HG03571 (cell line): ENCODE results near the gene SMS.

ENCODE experiments used
- ATAC-seq: cut with Tn5 transposase; IDR thresholded peaks from one replicate; pipeline ENCODE4 v1.9.1; 2021; ENCODE audit not compliant: unreplicated experiment

Gene SMS

GRCh38 chrX:22037225-22037624, 96.7 kb downstream of the SMS start:
- no peak for ATAC-seq

GRCh38 chrX:22037911-22038537, 97.5 kb downstream of the SMS start:
- no peak for ATAC-seq

DNA sequence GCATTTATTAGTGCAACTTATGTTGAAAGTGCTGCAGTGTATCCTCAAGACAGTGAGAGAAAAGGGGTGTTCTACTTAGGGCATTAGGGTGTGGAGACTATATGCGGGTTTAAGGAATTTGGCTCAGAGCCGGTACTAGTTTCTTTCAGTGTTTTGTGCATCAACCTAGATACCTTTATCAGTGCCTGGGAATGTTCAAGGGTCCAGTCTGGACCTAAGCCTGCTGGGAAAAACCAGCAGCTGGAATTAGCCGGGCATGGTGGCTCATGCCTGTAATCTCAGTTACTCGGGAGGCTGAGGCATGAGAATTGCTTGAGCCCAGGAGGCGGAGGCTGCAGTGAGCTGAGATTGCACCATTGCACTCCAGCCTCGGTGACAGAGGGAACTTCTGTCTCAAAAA, 99.0 kb downstream of the SMS start:
- no peak for ATAC-seq

DNA sequence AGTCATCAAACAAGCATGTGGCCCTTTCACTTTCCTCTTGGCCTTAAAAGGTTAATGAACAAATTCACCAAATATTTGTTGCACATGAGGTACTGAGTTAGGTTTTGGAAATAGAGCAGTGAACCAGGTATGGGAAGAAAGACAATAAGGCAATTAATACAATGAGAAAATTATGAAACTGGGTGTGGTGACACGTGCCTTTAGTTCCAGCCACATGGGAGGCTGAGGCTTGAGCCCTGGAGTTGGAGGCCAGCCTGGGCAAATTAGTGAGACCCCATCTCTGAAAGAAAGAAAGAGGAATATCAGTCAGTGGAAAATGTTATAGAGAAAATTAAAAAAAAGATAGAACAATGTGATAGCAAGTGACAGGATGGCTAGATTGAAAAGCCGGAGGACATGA, 99.7 kb downstream of the SMS start:
- no peak for ATAC-seq

DNA sequence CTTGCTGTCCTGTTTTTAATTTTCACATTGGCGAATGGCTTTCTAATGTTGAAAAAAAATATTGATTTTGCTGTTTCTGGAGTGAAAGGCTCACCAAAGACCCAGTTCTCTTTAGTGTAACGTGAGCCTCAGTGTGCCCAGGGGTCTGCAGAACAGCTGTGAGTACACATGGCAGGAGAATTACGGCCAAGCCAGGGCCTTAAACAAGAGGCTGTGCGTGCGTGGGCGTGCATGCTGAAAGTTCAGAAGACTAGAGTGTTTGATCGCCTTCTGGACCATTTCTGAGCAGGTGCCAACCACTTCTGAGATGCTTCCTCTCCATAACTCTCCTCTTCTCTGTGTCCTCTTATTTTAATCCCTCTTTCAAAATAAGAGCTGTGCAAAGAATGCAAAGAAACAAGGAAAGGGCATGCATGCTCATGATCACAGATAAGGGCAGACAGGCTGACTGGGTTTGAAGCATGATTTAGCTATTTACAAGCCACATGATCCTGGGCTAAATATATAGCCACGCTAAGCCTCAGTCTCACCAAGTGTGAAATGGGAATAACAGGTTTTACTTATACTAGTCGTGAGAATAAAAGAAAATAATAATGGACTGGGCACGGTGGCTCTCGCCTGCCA, 101.5 kb downstream of the SMS start:
- no peak for ATAC-seq

DNA sequence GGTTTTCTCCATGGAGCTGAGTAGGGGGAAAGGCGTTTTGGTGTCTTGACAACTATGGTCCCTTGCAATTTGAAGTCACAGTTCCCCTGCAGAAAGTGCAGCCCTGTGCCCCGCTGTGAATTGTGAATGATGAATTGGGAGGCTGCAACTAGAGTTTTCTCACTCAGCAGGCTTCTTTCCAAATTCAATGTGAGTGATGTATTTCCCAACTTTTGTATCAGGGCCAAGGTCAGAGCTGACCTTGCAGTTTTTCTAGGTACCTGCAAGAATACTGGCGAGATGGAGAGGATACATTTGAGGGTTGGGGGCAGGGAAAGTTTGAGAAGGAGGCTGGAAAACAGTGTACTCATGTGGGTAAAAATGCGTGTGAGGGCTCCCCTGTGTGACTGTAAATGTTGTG, 103.4 kb downstream of the SMS start:
- no peak for ATAC-seq
